Activated CD8-positive, alpha-beta memory T cell treated with anti-CD3 and anti-CD28 coated beads for 48 hours (primary cell): Measurements from ENCODE around the gene CACNG8.
"Not testable (repeated sequence)": the region's sequence is repeated elsewhere in the genome, so short reads cannot be mapped to it uniquely, and the experiment has no call there.

Source experiments
- DNase-seq, 3 experiments: peaks; one replicate each; pipeline ENCODE4 v3.0.0-alpha.2; 2020; ENCODE audit warnings: low read depth in 2 of 3, low spot score in 2 of 3

CACNG8 gene

GRCh38 chr19:53962887-53963431, at the start of gene CACNG8:
Gene CACNG8, plus strand, starts transcription at chr19:53962937.
- no peak for DNase-seq

DNA sequence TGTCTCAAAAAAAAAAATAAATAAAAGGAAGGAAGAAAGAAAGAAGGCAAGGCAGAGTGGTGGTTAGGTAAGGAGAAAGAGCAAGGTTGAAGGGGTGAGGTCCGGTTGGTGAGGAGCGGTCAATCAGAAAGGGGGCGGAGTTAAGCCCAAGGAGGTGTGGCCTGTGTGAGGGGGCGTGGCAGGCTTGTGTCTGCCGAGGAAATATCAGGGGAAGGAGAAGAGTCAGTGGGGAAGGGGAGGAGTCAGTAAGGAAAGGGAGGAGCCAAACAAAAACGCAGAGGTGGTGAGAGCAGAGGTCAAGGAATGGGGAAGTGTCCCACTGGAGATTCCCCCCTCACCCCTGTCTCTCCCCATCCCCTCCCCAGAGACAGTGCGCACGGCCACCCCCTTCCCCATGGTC, 47.7 kb upstream of the CACNG8 start:
- DNase-seq: no peak

DNA sequence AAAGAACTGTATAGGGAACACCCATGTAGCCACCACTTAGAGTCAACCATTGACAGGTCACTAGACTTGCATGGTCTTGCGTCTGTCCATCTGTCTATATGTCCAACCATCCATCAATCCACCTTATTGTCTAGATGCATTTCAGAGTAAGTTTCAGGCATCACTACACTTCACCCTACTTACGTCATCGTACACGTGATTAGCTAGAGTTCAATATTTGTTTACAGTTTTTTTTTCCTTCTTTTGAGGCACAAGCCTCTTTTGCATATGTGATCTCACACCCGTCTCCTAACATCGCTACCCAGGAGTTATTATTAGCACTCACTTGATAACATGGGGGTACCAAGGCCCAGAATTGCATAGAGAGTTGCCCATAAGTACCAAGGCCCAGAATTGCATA, 46.7 kb upstream of the CACNG8 start:
- no peak for DNase-seq

- DNase-seq: no peak
Measured at GRCh38 chr19:53917356-53917755, 45.4 kb upstream of the CACNG8 start.

GRCh38 chr19:53927739-53928138, 35.0 kb upstream of the CACNG8 start:
- DNase-seq: no peak

- no peak for DNase-seq
Measured at GRCh38 chr19:53936029-53936428, 26.7 kb upstream of the CACNG8 start.

GRCh38 chr19:53942001-53942786, 20.5 kb upstream of the CACNG8 start:
- no peak for DNase-seq

GRCh38 chr19:53944416-53944815, 18.3 kb upstream of the CACNG8 start:
- DNase-seq: no peak

GRCh38 chr19:53944933-53945332, 17.8 kb upstream of the CACNG8 start:
- DNase-seq: no peak

DNA sequence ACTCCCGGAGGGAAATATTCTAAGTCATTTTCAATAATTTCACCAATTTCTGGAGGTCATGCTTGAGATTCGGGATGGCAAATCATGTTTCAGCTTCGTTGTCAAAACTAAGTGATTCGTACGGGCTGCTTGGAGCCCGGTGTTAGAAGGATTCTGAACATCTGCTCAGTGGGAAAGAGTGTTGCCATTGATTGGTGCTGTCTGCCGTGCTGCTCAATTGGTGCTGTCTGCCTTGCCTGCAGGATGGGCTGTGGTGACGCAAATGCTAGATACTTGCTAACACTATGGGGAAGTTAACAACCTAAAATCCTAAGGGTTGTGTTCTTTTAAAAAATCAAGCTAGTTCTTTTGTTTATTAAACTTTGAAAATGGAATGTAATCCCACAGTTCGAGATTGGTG, 17.3 kb upstream of the CACNG8 start:
- DNase-seq: no peak

DNA sequence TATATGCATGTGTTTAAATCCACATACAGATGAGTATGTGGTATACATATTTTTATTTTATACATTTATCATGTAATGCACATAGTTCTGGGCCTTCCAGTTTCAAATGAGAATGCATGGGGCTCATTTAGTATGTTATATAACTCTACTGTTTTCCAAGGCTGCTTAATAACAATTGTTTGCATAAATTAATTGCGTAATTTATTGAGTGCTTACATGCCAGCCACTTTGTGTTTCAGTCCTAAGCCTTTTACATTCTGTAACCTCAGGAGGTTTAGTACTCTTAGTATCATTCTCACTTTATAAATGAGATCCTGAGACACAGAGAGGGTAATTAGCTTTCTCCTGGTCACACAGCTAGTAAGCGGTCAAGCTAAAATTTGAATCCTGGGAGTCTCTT, 16.7 kb upstream of the CACNG8 start:
- no peak for DNase-seq

DNA sequence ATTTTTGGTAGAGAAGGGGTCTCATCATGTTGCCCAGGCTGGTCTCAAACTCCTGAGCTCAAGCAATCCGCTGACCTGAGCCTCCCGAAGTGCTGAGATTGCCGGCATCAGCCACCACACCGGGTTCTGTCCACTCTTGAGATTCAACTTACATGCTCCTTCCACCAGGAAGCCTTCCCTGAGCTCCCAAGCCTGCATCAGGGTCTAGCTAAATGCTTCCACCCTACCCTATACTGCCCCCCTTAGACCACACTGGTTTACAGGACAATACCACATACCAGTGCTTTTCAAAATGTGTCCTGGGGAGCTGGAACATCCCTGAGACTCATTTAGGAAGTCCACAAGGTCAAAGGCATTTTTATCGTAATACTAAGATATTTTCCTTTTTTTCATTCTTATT, 15.1 kb upstream of the CACNG8 start:
- DNase-seq: no peak

DNA sequence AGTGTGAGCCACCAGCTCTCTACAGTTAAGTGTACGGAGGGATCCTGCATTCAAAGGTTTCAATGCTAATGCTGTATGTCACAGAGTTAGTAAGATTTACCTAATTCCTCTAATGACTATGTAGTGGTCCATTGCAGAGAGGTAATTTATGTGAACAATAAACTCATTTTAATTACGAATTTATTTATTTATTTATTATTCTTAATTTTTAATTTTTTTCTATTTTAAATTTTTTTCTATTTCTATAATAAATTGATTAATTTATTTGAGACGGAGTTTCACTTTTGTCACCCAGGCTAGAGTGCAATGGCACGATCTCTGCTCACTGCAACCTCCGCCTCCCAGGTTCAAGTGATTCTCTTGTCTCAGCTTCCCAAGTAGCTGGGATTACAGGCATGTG, 14.1 kb upstream of the CACNG8 start:
- DNase-seq: not testable (repeated sequence)

DNA sequence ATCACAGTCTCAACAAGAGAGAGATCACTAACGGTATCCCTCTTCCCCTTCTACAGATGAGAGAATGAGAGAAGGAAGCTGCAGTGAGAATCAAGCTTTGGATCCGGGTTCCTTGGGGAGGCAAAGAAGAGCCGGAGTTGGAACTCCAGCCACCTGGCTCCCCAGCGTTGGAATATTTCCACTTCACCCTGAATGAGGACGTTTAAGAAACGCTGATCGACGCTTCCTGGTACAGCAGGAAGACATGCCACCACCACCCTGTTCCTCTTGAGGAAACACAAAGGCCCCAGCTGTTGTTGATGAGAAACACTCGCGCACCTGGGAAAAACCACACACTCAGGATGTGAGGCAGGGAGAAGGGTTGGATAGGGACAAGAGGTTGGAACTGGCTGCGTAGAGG, 11.3 kb upstream of the CACNG8 start:
- DNase-seq: no peak

DNA sequence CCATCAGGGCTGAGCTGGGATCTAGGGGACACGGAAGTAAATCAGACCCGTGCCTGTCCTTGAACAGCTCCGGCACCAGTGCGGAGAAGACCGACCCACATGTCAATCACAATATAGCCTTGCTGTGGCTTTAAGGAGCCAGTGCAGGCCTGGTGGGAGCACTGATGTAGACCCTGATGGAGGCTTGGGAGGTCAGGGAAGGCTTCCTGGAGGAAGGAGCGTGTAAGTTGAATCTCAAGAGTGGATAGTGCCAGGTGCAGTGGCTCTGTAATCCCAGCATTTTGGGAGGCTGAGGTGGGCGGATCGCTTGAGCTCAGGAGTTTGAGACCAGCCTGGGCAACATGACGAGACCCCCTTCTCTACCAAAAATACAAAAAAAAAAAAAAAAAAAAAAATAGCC, 10.8 kb upstream of the CACNG8 start:
- no peak for DNase-seq

DNA sequence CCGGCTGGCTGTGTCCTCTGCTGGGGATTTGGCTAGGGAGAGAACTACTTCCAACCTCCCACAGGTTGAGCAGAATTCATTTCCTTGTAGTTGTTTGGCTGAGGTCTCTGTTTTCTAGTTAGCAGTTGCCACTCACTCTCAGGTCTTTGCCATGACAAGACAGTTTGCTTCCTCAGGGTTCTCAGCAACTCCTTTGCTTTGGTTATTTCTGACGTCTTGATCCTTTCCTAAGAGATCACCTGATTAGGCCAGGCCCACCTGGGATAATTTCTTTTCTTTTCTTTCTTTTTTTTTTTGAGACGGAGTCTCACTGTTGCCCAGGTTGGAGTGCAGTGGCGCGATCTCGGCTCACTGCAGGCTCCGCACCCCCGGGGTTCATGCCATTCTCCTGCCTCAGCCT, 9.4 kb upstream of the CACNG8 start:
- no peak for DNase-seq

- no peak for DNase-seq
Measured at GRCh38 chr19:53957448-53958167, 5.1 kb upstream of the CACNG8 start.

- no peak for DNase-seq
Measured at GRCh38 chr19:53958168-53958571, 4.6 kb upstream of the CACNG8 start.

DNA sequence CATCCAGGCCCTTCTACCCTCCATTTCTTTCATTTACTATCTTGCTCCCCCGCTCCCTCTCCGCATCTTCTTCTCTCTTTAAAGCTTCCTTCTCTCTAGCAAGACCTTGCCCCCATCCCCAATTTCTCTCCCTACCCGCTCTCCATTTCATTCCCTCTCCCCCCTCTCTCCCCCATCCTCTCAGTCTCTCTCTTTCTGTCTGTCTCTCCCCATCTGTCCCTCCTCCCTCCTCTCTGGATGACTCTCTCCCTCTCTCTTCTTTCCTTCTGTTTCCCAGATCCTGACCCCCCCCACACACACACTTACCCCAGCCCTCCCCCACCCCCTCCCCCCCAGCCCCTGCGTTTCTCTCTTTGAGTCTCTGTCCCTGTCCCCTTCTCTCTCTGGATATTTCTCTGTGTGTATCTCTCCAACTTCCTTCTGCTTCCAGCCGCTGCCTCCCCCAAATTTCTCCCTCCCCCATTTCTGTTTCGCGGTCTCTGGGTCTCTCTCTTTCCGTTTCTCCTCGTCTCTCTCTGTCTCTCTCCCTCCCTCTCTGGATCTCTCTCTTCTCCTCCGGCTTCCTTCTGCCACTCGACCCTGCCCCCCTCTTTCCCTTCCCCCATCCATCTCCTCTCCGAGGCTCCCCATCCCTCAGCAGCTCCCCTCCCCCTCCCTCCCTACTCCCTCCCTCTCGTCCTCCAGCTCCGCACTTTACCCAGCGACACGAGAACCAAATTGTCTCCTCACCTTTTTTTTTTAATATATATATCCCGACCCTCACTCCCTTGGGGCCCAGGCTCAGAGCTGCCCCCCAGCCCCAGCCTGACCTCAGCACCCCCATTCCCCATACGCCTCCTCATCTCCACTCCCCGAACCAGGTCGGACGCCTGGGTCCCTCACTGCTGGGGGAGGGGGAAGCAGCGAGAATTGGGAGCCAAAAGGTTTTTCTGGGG, 3.6 kb upstream of the CACNG8 start:
- DNase-seq: no peak

GRCh38 chr19:53960187-53960586, 2.5 kb upstream of the CACNG8 start:
- DNase-seq: no peak

GRCh38 chr19:53960886-53961285, 1.9 kb upstream of the CACNG8 start:
- DNase-seq: no peak
